OCI-LY7 (cell line): ENCODE measurements around the gene KCNQ1.

Source experiments
- CTCF ChIP-seq: fragments of 200-600 bp; sonication (generic); conservative IDR thresholded peaks from 2 replicates; pipeline ENCODE4 v1.5.1; 2014; ENCODE audit warnings: mild to moderate bottlenecking, antibody characterized with exemption, low read length, moderate library complexity, mixed read lengths
- EZH2phosphoT487 ChIP-seq: fragments of 200-600 bp; sonication (generic); IDR thresholded peaks from 2 replicates; pipeline ENCODE4 v1.6.1; 2018; ENCODE audit warnings: low read depth, borderline replicate concordance, mild to moderate bottlenecking, mixed run types, antibody characterized with exemption, low read length, moderate library complexity, mixed read lengths

- TF ChIP-seq CTCF (no peak), EZH2phosphoT487 (no peak)
These were observed 32.4 kb downstream of the KCNQ1 start for GRCh38 chr11:2477254-2477653.
